HG03039 (cell line): ENCODE measurements around the gene ARL4D.
"Not testable (repeated sequence)": the region's sequence is repeated elsewhere in the genome, so short reads cannot be mapped to it uniquely, and the experiment has no call there.

Experiments
- ATAC-seq: cut with Tn5 transposase; IDR thresholded peaks from one replicate; pipeline ENCODE4 v1.9.1; 2021; ENCODE audit warnings: mild to moderate bottlenecking, moderate library complexity; ENCODE audit not compliant: unreplicated experiment

The ARL4D gene

GRCh38 chr17:43419375-43419882 is 20.6 kb downstream of the ARL4D start:
- not testable (repeated sequence) for ATAC-seq

GRCh38 chr17:43423777-43424455 is 25.1 kb downstream of the ARL4D start:
- no peak for ATAC-seq

GRCh38 chr17:43427362-43428043 is 28.7 kb downstream of the ARL4D start:
- no peak for ATAC-seq

- ATAC-seq = no peak
Measured at GRCh38 chr17:43428524-43428923, 29.7 kb downstream of the ARL4D start.

GRCh38 chr17:43430936-43431713 is 32.3 kb downstream of the ARL4D start:
- ATAC-seq = no peak

GRCh38 chr17:43431714-43432523 is 33.1 kb downstream of the ARL4D start:
- ATAC-seq = no peak

GRCh38 chr17:43434902-43435319 is 36.1 kb downstream of the ARL4D start:
- no peak for ATAC-seq

GRCh38 chr17:43437756-43438155 is 39.0 kb downstream of the ARL4D start:
- ATAC-seq = no peak

GRCh38 chr17:43438626-43439025 is 39.8 kb downstream of the ARL4D start:
- no peak for ATAC-seq

GRCh38 chr17:43439041-43439440 is 40.2 kb downstream of the ARL4D start:
- ATAC-seq = no peak

- ATAC-seq = no peak
Measured at GRCh38 chr17:43442711-43443110, 43.9 kb downstream of the ARL4D start.

GRCh38 chr17:43443381-43443780 is 44.6 kb downstream of the ARL4D start:
- ATAC-seq = no peak

GRCh38 chr17:43444223-43445008 is 45.6 kb downstream of the ARL4D start:
- no peak for ATAC-seq

GRCh38 chr17:43445009-43445589 is 46.3 kb downstream of the ARL4D start:
- no peak for ATAC-seq

GRCh38 chr17:43446773-43447172 is 48.0 kb downstream of the ARL4D start:
- no peak for ATAC-seq

- ATAC-seq = no peak
Measured at GRCh38 chr17:43448720-43449469, 50.1 kb downstream of the ARL4D start.

- ATAC-seq = no peak
Measured at GRCh38 chr17:43449470-43450248, 50.9 kb downstream of the ARL4D start.
